Measurements from ENCODE around the gene ACIN1.

The ACIN1 gene, protein sequence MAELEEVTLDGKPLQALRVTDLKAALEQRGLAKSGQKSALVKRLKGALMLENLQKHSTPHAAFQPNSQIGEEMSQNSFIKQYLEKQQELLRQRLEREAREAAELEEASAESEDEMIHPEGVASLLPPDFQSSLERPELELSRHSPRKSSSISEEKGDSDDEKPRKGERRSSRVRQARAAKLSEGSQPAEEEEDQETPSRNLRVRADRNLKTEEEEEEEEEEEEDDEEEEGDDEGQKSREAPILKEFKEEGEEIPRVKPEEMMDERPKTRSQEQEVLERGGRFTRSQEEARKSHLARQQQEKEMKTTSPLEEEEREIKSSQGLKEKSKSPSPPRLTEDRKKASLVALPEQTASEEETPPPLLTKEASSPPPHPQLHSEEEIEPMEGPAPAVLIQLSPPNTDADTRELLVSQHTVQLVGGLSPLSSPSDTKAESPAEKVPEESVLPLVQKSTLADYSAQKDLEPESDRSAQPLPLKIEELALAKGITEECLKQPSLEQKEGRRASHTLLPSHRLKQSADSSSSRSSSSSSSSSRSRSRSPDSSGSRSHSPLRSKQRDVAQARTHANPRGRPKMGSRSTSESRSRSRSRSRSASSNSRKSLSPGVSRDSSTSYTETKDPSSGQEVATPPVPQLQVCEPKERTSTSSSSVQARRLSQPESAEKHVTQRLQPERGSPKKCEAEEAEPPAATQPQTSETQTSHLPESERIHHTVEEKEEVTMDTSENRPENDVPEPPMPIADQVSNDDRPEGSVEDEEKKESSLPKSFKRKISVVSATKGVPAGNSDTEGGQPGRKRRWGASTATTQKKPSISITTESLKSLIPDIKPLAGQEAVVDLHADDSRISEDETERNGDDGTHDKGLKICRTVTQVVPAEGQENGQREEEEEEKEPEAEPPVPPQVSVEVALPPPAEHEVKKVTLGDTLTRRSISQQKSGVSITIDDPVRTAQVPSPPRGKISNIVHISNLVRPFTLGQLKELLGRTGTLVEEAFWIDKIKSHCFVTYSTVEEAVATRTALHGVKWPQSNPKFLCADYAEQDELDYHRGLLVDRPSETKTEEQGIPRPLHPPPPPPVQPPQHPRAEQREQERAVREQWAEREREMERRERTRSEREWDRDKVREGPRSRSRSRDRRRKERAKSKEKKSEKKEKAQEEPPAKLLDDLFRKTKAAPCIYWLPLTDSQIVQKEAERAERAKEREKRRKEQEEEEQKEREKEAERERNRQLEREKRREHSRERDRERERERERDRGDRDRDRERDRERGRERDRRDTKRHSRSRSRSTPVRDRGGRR
- 256 to 396 (median 293) reads per million in 3 experiments for total RNA-seq

DNA sequence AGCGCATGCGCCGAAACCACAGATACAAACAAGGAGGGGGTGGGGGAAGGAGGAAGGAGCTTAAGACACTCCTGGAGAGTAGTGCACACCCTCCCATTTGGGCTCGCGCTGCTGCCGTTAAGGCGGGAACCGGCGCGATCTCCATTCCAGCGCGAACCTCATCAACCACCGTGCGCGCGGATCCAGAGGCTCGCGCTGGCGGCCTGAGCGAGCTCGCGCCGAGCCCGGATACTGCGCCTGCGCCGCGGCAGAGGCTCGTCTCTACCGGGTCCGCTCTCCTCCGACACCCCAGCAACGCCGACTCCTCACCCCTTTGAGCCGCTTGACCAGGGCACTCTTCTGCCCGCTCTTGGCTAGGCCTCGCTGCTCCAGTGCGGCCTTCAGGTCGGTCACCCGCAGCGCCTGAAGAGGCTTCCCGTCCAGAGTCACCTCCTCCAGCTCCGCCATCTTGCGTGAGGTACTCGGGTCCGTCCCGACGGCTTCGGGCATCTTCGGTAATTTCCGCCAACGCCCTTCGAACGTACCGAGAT lies at the start of gene ACIN1:
ACIN1 (minus strand) TSS at position 471 of the 530 bp plus-strand sequence; CDS start at position 447, 24 bp downstream.
- DNase-seq, result no peak

DNA sequence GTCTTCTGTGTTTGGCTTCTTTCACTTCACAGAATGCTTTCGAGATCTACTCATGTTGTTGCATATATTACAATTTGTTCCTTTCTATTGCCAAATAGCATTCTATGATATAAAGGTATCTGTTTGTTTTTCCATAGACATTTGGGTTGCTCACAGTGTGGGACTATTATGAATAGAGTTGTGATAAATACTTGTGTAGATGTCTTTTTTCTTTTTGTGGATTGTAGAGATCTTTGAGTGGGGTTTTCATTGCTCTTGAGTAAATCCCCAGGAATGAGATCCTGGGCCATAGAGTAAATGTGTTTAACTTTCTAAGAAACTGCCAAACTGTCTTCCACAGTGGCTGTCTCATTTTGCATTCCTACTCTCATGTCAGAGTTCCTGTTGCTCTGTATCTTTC lies 49.0 kb upstream of the ACIN1 start:
- DNase-seq, result no peak

DNA sequence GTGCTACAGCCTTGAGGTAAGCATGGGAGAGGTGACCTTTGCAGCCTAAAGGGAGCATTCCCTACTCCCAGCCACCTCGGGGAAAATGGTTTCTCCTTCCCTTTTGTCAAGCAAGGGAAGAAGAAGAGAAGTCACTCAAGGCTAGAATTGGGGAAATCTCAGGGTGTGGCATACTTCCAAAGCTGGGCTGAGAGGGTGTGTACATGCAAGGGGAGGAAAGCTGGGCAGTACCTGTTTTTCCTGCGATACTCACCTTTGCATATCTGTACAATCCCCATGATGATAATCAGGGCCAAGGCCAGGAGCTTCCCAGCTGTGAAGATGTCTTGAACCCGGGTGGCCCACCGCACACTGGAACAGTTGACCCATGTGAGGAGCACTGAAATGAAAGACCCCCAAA lies 47.9 kb upstream of the ACIN1 start:
- no peak for DNase-seq

DNA sequence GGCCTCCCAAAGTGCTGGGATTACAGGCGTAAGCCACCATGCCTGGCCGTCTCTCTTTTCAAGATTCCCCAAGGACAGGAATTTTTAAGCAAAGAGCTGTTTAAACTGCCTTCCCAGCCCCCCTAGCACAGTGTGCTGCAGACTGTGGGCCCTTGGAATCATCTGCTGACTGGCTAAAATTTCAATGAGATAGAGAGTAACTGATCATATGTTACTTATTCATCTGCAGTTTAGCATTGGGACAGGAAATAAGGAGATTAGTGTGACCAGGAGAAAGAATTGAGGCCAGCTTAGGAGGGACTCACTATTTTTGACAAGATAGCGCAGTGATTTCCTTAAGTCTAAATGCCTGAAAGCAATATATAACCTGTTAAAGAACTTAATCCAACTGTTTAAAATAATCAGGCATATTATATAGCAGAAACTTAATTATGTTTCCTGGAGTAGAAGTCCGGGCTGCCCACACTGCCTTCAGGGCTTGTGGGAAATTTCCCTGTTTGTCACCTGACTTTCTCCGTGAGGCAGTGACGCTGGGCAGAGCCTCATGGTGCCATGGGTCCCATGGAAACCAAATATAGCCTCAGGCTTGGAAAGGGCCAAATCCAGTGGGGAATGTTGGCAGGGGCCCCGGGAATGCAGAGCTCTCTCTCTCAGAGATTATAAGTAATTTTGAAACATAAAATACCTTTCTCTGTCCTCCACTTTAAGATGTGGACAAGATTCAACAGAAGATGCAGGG lies 46.9 kb upstream of the ACIN1 start:
- DNase-seq, result no peak

DNA sequence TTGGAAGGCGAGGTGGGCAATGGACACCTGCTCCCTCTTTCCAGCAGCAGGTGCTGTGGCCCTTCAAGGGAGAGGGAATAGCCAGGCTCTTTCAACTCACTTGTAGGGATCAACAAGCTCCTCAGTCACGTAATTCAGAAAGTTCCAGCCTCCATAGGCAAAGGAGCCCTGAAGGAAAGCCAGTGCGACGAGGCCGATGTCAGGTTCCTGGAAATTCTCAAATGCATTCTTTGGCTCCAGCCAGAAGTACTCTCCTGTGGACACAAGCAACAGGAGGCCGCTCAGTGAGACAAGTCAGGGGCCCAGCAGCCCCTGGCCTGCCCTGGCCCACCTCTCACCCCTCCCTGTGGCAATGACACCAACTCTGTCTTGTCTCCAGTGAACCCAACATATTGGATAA lies 45.4 kb upstream of the ACIN1 start:
- no peak for DNase-seq

DNA sequence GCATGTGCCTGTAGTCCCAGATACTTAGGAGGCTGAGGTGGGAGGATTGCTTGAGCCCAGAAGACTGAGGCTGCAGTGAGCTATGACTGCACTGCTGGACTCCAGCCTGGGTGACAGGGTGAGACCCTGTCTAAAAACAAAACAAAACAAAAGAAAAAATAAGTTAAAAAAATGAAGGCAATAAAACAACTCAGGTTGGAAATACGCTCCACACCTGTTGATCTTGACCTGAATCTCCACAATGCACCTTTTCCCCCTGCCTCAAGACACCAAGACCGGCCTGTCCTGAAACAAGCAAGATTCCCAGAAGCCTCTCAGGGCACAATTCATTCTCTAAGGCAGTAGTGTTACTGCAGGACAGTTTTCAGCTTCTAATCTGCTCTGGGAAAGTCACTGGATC lies 44.9 kb upstream of the ACIN1 start:
- DNase-seq, result no peak

DNA sequence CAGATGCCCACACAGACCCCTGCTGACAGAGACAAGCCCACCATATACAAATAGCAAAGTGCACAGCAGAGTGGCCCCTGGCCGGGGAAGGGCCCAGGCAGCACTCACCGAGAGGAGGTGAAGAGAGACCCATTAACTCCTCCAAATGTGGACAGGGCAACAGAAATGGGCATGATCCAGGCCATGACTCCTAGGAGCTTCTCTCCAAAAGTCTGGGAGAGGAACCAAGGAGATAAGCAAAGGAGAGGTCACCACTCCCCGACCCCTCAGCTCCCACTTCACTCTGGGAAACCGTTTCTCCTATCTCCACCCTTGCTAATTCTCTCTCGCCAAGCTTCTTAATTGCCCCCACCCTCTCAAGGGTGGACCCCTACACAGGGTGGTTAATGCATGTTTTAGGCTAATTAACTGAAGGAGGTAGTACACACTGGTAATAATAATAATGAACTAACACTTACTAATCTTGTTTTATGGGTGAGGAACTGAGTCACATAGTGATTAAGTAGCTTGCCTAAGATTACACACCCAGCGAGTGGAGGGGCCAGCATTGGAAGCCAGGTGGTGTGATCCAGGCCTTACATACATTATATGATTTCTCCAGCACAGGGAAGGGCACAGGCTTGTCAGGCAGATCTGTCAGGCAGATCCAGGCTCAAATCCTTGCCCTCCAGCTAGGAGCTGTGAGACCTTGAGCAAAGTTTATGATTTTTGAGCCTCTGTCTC lies 43.0 kb upstream of the ACIN1 start:
- DNase-seq, result no peak

DNA sequence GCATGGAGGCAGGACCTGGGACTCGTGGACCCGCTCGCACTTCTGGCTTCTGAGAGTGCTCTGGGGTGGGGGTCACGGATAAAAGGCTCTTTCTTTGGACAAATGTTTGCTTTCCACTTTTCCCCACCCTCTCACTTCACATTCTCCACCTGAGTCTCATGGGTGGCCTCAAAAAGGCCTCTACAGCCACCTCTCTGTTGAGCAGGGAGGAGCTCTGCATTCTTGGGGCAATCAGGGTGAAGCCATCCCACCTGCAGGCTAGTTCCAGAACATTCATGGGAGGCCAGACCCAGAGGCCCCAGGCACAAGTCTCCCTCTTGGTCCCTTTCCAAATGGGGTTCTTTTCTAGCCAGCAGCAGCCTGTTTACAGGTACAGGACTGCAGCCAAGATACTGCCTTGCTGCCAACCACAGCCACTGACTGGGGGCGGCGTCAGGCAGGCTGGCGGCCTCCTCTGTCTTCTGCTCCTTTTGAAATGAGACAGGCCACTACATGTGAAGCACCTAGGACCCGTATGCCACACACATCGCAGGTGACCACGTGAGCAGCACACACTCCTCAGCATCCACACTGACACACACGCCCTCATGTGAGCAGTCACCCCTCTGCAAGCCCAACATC lies 42.4 kb upstream of the ACIN1 start:
- DNase-seq, result no peak

DNA sequence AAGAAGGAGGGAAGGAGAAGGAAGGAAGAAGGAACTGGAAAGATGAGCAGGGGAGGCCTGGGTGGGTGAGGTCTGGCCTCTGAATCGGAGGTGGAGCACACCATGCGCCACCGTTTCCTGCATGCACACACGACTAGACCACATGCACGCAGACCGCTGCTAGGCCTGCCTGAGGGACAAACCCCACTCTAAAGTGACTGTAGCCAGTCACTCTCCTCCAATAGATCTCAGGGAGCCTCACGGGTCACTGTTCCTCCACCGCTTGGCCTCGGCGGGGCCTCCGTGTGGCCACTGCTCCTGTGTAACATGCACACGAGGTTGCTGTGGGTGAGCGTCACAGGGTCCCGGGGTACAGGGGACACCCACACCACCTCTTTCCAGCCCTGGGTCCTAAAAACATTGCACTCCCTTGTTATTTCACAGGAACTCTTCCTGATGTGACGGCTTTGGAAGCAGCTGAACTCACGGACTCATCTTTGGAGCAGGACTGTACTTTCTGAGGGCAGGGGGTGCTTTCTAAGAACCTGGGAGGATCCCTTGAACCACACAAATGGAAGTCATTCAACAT lies 41.7 kb upstream of the ACIN1 start:
- DNase-seq, result no peak

DNA sequence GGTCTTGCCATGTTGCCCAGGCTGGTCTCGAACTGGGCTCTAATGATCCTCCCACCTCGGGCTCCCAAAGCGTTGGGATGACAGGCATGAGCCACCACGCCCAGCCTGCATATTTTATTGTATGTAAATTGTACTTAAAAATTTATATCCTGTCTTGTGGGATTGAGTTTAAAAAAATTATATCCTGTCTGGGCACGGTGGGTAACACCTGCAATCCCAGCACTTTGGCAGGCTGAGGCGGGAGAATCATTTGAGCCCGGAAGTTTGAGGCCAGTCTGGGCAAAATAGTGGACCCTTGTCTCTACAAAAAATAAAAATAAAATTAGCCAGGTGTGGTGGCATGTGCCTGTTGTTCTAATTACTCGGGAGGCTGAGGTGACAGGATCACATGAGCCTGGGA lies 38.0 kb upstream of the ACIN1 start:
- DNase-seq, result no peak

DNA sequence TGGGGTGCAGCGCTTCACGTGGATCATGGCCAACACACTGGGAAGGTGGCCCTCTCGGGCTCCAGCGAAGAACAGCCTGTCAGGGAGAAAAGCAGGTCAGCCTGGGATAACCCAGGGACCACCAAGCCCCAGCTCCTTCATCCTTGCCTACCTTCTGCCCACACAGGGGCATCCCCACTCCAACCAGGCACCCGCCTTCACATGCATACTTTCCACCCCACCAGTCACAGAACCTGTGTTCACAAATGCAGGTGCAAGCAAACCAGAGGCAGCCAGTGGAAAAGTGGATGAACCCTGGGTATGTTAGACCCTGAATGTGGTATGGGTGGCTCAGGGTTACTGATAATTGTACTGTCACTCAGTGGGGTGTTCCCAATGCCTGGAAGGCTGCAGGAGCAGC lies 36.5 kb upstream of the ACIN1 start:
- DNase-seq, result no peak

DNA sequence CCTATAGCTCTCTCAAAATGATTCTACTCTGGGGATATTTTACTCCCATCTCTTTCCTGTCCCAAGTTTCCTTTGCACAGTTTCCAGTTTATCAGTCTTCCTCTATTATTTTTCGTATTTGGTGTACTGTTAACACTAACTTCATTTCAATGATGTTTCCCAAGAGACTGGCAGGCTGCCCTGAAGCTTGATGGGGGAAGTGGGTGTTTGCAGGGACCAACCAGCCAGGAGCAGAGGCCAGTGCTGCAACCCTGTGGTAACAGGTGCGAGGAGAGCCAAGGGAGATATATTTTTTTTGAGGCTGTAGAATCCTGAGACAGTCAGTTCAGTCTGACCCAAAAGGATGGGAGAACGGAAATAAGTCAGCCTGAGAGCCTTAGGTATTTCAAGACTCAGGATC lies 35.9 kb upstream of the ACIN1 start:
- no peak for DNase-seq

DNA sequence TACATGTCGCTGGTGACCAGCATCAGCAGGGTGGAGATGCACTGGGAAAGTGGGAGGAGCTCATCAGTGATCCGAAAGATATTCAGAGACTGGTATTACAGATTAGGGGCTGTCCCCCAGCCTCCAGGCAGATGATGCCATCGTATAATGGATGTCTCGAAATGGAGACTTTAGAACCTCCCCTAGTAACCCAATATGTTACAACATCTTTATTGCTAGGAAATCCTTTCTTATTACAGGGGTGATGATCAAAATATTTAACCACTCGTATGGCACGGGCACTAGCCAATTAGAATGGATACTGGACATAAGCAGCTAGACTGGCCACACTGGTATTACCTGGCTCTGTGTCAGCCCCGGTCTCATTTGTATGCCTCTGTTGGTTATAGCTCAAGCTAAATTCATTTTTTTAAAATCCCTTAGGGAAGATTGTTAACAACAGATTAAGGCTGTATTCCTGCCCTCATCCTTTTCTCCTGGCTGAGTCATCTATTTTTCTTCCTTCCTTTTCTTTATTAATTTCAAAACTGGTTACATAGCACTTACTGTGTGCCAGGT lies 34.9 kb upstream of the ACIN1 start:
- no peak for DNase-seq

DNA sequence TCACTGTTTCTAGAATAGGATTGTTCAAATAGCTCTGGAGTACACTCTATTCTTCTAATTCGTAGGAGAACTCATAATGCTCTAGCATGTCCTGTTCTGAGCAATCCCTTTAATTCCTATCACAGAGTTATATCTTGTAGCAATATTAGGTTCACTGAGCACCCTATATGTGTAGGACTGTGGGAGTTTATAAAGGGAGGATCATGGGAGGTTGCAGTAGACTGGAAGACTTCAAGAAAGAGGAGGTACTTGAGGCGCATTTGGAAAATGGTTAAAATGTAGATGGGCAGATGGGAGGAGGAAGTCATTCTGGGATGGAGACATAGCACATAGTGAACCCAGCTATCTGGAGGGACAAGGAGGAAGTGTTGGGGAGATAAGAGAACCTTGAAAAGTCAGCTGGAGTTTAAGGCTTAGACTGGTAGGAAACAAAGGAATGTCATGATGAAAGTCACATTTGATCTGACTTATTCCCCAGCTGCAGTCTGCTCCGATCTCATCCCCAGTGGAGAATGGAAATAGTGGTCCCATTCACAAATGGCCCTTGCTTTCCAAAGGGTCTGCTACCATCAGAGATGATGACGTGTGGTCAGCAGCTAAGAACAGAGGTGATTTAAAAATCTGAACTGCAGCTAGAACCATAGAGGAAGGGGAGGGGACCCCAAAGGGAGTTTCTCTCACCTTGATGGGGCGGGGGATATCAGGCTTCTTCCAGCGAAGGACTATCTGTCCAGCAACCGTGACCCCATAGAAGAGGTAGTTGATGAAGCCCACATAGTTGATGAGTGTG lies 34.2 kb upstream of the ACIN1 start:
- no peak for DNase-seq

DNA sequence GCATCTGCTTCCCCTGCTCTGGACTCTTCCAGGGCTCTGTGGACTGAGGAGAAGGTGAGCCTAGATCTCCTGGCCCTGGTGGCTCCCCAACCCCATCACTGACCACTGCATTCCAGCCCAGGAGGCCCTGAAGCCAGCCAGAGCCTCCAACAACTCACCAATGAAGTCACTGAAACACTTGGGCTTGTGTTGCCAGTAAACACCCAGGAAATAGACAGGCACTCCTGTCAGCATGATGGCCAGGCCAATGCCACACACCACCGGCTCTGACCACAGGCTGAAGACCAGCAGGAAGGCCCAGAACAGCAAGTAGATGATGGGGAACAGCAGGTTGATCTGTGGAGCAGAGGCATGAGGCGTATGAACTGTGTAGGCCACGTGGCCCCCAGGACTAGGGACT lies 32.9 kb upstream of the ACIN1 start:
- DNase-seq, result no peak

DNA sequence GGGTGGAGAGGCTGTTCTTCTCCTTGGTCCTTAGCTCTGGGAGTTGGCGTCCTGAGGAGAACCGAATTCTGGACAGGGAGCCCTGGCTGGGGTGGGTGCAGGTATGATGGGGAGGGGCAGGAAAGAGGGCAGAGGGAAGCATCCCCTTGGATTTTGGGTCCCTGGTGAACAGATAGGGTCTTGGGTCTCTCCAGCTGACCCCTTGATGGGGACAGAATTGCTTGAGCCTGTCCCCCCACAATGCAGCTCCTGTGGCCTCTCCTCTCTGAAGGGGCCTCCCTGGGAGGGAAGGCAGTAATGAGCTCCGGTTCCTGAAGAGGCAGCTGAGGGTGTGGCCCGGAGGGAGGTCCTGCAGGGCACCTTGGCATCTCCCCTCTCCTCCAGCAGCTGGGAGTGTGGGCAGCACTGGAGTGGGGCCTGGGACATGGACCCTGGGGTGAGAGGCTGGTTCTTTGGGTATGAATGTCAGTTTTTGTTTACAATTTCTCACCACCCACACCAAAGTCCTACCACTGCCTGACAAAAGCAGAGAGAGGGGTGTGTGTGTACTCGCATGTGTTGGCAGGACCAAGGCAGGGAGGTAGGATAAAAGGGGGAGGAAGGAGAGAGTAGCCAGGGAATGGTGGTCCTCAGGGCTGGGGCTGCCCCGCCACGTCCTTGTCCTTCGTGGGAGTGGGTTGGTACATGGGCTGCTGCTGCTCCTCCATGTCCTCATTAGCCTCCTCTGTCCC lies 31.8 kb upstream of the ACIN1 start:
- no peak for DNase-seq

DNA sequence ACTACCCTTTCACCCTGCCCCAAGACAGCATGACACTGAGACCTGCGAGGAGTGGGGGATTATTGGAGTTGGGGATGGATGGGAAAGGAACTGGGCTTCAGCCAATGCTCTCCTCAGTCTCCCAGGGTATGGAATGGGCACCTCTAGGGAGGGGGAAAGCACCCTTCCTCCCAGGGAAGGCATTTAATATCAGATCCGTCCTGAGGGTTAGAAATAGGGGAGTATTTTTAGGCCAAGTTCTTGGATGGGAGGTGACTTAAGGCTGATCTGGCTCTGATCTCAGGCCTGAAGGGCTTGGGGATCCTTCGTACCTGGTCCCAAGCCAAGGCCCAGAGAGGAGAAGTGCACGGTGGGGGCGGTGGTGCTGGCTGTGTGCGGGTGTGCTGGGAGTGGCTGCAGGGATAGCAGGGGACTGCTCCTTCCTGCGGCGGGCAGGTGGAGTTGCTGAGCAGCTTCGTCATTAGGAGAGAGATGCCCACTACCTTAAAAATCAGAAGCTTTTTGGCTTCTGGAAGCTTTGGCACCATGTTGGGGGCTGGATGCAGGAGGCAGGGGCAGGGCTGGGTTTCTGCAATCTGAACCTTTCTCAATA lies 31.1 kb upstream of the ACIN1 start:
- DNase-seq, result no peak

DNA sequence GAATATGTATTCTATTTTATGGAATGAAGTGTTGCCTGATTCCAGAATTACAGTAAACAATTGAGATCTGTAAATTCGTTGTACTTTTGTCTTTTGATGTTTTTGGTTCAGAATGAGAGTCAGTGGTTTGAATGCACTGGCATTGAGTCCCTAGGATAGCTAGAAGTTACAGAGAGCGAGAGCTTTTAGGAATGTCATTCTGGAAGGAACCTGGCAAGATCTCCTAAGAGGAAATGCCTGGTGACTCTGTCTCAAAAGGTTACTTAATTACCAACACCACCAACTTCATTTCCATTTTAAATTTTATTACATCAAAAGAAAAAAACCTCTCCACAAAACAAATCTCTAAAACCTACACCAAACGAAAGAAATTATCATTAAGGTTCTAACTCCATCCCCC lies 30.1 kb upstream of the ACIN1 start:
- no peak for DNase-seq
